HG03460 (cell line): ENCODE measurements around the gene DOCK6.

ENCODE experiments used
- ATAC-seq: cut with Tn5 transposase; IDR thresholded peaks from one replicate; pipeline ENCODE4 v1.9.1; 2021; ENCODE audit not compliant: unreplicated experiment

Gene DOCK6, protein sequence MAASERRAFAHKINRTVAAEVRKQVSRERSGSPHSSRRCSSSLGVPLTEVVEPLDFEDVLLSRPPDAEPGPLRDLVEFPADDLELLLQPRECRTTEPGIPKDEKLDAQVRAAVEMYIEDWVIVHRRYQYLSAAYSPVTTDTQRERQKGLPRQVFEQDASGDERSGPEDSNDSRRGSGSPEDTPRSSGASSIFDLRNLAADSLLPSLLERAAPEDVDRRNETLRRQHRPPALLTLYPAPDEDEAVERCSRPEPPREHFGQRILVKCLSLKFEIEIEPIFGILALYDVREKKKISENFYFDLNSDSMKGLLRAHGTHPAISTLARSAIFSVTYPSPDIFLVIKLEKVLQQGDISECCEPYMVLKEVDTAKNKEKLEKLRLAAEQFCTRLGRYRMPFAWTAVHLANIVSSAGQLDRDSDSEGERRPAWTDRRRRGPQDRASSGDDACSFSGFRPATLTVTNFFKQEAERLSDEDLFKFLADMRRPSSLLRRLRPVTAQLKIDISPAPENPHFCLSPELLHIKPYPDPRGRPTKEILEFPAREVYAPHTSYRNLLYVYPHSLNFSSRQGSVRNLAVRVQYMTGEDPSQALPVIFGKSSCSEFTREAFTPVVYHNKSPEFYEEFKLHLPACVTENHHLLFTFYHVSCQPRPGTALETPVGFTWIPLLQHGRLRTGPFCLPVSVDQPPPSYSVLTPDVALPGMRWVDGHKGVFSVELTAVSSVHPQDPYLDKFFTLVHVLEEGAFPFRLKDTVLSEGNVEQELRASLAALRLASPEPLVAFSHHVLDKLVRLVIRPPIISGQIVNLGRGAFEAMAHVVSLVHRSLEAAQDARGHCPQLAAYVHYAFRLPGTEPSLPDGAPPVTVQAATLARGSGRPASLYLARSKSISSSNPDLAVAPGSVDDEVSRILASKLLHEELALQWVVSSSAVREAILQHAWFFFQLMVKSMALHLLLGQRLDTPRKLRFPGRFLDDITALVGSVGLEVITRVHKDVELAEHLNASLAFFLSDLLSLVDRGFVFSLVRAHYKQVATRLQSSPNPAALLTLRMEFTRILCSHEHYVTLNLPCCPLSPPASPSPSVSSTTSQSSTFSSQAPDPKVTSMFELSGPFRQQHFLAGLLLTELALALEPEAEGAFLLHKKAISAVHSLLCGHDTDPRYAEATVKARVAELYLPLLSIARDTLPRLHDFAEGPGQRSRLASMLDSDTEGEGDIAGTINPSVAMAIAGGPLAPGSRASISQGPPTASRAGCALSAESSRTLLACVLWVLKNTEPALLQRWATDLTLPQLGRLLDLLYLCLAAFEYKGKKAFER (N-terminal part only)

DNA sequence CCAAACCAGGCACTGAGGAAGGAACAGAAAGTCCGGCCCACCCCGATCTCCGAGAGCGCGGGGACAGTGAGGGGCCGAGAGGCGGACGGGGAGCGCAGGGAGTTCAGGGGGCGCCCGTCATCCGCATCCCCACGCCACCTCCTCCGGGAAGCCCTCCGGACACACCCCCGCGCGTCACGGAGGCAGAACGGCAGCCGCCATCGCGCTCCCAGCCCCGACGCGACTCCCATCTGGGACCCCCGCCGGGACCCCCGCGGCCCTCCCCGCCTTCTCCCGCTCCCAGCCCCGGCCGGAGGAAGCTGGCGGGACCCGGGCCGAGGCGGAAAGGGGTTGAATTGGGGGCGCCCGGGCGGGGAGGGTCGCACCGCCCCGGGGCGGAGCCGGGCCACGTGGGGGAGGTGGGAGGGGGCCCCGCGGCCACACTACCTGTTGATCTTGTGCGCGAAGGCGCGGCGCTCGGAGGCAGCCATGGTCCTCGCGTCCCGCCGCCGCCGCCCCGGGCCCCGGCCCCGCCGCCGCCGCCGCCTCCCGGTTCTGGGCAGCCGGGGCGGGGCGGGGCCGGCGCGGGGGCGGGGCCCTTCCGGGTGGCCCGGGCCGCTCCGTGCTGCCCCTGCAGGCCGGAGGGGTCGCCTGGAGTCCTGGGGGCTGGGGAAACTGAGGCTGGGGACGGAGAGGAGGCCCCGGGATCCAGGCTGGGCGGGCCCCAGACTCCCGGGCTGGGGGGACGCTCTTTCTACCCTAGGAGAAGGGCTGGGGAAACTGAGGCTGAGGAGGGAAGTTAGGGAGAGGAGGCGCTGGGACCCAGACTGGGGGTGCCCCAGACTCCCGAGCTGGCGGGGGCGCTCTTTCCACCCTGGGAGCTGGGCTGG, at the start of gene DOCK6:
TSS of gene DOCK6 (minus strand) at position 554 of the 869 bp plus-strand sequence. CDS start at position 470, 84 bp downstream.
- ATAC-seq = no peak

DNA sequence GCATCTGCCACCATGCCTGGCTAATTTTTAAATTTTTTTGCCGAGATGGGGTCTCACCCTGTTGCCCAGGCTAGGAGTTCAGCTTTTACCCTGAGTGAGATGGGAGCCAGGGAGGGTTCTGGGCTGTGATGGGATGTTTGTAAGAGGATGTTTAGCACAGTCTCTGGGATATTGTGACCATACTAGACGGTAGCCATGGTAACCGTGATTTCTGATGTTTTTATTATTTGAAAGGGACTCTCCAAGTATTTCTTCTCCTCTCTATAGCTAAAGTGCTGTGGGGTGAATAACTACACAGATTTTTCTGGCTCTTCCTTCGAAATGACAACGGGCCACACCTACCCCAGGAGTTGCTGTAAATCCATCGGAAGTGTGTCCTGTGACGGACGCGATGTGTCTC, 44.0 kb upstream of the DOCK6 start:
- ATAC-seq = no peak

DNA sequence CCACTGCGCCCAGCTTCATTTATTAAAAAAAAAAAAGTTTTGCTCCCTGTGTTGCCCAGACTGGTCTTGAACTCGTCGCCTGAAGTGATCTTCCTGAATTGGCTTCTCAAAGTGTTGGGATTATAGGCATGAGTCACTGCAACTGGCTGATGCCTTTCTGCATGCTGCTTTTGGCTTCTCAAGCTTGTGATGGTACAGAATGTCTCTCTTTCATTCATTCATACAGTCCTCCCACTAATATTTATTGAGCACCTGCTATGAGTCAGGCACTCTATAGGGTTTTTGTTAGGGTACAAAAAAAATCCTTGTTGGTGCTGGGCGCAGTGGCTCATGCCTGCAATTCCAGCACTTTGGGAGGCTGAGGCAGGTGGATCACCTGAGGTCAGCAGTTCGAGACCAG, 42.6 kb upstream of the DOCK6 start:
- no peak for ATAC-seq

DNA sequence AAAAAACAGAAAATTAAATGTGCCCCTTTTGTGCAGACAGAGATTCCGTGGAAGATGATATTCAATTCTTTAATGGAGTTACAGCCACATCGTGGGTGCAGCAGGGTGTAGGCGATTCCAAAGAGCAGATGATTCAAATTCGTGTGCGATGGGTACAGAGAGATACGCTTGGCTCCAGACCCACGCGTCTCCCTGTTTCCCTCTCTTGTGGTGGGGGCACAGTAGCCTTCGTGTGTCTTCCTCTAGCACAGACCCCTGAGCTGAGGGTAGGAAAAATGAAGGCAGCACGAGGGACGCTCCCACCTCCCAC, 38.4 kb upstream of the DOCK6 start:
- no peak for ATAC-seq

DNA sequence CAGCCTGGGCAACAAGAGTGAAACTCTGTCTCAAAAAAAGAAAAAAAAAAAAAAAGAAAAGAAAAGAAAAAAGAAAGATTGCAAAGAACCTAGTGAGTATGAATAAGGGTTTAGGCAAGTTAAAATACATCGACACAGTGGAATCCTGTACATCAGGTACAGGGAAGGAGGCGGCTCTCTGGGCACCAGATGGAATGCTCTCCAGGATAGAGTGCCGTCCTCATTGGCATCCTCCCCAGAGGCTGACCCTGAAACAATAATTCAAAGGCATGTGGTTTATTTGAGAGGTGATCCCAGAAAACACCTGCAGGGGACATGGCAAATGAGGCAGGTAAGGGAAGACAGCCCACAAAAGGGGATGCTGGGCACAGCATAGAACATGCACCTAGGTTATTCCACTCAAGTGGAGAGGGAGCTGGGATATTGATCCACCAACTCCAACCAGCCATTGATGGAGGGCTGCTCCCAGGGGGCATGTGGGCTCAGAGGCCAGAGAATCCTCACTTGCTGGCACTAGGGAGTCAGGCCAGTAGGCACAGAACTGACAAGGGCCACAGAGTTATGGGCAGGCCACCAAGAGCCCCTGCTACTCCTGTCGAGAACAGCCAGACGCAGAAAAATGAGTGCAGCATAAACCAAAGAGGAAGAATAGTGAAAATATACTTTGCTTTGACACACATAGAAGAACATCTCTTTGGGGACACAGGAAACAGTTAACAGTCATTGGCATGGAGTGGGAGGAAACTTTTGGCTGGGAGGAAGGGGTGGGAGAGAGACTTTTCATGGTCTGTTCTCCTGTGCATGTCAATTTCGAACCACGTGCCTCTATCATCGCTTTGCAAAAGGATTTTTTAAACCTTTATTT, 37.9 kb upstream of the DOCK6 start:
- no peak for ATAC-seq

DNA sequence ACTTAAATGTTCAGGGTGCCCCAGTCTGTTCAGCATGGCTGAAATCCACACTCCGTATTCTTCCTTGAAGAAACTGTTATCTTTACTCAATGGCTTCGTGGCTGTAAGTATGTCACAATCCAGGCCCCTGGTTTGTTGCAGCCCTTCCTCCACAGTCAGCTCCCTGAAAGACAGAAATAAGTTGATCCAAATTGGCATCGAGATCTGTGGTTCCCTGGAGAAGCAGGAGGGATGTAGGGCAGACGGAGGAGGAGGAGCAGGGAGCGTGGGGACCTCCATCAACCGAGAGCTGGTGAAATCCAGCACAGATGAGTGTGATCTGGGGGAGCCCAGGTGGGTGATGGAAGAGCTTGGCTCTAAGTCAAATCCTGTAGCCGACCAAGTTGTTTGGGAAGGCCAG, 33.9 kb upstream of the DOCK6 start:
- no peak for ATAC-seq

DNA sequence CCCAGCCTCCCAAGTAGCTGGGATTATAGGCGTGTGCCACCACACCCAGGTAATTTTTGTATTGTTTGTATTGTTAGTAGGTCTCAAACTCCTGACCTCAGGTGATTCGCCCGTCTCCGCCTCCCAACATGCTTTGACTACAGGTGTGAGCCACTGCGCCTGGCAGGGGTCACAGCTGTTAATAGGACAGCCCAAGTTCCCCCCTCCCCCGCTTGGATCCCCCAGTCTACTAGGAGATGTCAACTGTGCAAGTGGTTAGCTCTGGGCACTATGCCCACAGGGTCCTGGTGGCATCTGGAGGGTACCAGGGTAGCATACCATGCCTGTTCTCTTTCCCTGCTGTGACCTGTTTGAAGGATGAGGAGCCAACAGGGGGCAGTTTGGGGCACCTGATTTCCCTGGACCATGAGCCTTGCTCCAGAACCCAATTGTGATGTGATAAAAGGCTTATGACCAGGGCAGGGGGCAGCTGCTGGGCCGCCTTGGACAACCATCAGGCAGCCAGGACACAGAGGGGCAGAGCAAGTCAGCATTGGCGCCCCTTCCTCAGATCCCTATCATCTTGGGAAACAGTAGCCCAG, 33.4 kb upstream of the DOCK6 start, which contains the start of gene TSPAN16:
TSS of gene TSPAN16 (plus strand) at position 496 of the 581 bp plus-strand sequence. CDS start 138 bp downstream, outside the sequence.
- no peak for ATAC-seq

DNA sequence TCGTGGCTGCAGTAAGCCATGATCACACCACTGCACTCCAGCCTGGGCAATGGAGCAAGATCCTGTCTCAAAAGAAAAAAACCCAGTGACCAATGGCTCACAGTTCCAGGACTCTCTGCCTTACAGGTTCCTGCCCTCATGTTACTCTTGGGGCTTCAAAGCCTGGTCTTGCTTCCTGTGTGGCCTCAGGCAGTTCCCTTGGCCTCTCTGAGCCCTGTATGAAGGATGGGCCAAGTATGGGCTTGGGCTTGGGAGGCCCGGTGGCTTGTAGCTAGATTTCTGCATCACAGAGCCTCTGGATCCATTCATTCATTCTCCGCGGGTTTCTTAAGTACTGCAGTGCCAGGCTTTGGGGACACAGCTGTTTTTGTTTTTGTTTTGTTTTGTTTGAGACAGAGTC, 32.9 kb upstream of the DOCK6 start:
- no peak for ATAC-seq

DNA sequence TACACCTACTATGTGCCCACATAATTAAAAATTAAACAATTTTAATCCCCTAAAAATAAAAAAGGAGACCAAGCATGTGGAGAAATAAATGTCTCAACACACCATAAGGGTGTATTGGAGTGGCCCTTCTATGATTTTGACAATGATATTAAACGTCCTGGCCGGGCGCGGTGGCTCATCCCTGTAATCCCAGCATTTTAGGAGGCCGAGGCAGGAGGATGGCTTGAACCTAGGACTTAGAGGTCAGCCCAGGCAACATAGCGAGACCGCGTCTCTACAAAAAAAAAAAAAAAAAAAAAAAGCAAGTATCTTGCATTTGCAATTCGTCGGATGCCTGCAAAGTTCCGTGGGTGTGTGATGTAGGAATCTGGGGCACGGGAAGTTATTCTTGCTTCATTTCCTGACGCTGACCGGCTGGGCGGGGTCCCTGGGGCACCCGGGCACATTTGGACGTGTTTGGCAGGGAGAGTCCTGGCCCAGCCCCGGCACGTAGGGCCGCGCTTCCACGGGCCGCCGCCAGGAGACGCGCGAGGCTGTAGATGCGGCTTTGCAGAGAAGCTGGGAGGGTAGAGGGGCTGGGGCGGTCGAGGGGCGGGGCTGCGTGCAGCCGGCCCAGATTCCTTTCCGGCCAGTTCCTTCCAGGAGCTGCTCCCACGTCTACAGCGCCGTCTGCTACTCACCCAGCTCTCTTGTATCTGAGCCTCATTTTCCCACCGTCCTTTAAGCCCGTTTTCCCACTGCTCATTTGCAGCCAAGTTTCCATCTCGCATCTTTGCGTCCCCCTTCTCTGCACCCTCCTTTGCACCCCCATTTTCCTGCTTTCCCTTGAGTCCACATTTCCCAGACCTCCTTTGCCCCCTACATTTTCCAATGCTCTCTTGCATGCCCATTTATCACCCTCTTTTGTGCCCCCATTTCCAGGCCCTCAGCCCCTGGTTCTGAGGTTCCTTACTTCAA, 31.4 kb upstream of the DOCK6 start:
- peak; percentile 57 for ATAC-seq

DNA sequence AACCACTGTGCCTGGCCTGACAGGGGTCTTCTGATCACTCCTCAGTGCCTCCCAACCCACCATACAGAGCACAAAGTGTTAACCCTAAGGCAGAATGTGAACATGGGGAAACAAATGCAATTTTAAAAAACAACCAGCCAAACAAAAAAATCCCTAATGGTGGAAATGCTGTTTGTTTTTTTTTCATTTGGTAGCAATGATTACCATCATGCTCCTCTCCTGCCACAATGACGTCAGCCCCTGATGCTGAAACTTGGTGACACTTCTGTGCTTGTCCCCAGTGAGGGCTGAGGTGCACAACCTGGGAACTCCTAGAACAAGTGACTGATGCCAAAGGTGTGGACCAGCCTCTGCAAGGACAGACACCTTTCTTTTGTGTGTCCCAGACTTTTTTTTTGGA, 29.7 kb upstream of the DOCK6 start:
- no peak for ATAC-seq

DNA sequence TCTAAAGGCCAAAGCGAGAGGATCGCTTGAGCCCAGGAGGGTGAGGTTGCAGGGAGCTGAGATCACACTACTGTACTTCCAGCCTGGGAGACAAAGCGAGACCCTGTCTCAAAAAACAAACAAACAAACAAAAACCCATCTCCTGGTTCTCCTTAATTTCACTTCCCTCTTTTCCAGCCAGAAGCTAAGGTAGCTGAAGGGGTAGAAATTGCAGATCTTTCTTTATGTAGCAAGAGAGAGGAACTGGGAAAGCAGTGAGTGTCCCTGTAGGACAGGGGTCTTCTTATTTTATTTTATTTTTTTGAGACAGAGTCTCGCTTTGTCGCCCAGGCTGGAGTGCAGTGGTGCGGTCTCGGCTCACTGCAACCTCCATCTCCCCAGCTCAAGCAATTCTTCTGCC, 29.1 kb upstream of the DOCK6 start:
- ATAC-seq = no peak

DNA sequence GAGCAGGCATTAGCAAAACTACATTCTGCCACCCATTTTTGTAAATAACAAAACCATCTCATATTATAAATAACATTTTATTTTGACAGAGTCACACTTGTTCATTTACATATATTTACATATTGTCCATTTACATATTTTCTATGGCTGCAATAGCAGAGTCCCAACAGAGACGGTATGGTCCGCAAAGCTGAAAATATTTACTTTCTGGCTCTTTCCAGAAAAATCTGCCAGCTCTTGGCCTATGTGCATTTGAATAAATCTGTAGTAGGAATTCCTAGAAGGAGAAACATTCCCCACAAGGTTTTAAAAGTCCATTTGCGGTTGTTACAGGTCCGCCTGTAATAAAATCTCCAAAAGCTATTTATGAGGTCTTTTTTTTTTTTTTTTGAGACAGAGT, 27.9 kb upstream of the DOCK6 start:
- ATAC-seq = no peak

DNA sequence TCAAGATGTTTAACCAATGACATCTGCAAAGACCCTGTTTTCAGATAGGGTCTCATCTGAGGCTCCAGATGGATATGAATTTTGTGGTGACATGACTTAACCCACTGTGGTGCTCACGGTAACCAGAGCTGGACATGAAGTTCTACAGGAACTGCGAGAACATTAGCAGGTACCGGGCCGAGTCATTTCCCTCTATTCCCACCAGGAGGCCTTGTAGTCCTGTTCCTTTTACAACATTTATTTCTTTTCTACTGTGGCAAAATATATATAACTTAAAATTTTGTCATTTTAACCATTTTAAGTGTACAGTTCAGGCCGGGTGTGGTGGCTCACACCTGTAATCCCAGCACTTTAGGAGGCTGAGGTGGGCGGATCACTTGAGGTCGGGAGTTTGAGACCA, 26.0 kb upstream of the DOCK6 start:
- no peak for ATAC-seq

DNA sequence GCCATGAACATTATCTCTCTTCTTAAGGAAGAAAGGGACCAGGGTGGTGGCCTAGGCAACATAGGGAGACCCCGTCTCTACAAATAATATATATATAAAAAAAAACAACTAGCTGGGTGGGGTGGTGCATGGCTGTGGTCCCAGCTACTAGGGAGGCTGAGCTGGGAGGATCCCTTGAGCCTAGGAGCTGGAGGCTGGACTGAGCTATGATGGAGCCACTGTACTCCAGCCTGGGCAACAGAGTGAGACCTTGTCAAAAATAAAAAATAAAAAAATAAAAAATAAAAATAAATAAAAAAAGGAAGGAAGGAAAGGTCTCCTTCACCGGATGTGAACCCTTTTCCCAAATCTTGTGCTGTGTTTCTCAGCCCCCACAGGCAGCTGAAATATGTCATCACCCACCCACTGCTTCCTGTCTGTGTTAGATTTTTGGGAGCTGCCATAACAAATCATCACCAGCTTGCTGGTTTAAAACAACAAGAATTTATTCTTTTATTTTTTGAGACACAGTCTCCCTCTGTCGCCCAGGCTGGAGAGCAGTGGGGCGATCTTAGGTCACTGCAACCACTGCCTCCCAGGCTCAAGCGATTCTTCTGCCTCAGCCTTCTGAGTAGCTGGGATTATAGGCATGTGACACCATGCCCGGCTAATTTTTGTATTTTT, 24.1 kb upstream of the DOCK6 start:
- ATAC-seq = no peak

DNA sequence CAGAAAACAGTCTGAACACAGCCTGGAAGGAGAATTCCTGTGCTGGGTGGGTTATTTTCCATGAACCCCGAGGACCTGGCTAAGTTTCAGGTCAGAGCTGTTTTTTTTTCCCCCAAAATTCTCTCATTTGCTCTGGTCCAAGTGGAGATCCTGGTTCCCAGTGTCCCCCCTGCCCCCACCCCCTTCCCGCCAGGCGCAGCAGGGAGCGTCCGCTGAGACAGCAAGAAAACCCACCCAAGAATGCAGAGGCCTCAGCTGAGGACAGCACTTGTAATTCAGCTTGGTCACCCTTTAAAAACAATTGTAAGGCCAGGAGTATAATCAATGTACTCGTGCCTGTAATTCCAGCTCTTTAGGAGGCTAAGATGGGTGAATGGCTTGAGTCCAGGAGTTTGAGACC, 22.2 kb upstream of the DOCK6 start:
- no peak for ATAC-seq

DNA sequence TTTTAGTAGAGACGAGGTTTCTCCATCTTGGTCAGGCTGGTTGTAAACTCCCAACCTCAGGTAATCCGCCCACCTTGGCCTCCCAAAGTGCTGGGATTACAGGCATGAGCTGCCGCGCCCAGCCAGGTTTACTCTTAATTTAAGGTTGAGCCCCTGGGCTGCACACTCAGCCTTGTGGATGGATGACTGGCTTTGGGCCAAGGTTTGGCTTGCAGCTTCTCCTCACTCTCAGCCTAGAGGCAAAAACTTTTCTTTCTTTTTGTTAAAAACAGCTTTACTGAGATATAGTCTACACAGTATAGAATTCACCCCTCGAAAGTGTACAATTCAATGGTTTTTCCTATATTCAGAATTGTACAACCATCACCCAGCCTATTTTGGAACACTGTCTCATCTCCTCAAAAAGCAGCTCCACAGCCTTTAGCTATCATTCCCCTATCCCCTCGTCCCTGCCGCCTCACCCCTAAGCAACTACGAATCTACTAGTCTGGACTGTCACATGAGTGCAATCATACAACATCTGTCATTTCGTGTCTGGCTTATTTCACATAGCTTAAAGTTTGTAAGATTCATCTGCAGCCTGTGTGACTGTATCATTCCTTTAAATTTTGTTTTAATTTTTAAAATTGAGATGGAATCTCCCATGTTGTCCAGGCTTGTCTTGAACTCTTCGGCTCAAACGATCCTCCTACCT, 19.2 kb upstream of the DOCK6 start:
- no peak for ATAC-seq
